H1 (cell line): ENCODE measurements around the gene MGLL. TPM values are rescaled to one million over a fixed set of nuclear protein-coding genes. Genes with fewer than 3 reads are reported as not detected.

Source experiments
- CTCF ChIA-PET: fragments of 300-600 bp; sonication (Branson Sonifier 250); formaldehyde crosslinking; loops from one replicate; lab custom pipeline; 2021; ENCODE audit not compliant: partially characterized antibody; lab: Charles Lee
- POLR2A ChIA-PET: fragments of 300-600 bp; sonication (Branson Sonifier 250); formaldehyde crosslinking; loops from one replicate; lab custom pipeline; 2021; ENCODE audit warnings: inconsistent platforms; ENCODE audit not compliant: partially characterized antibody; lab: Charles Lee
- DNase-seq, 2 experiments: peaks; one replicate each; pipeline versions ENCODE4 v3.0.0 to v3.0.0-alpha.2; 2010 to 2022; ENCODE audit warnings: low spot score in 2 of 2, low read depth in 1 of 2, mixed read lengths in 1 of 2
- FAIRE-seq: peaks from 2 replicates; lab custom pipeline; 2011; peaks lifted over from hg19 to GRCh38; lab: Jason Lieb, UNC
- H2AFZ ChIP-seq: 2 replicates; pipeline ENCODE4 v1.8.1; 2012; ENCODE audit warnings: low read length, inconsistent platforms
- H2AK5ac ChIP-seq: 2 replicates; pipeline ENCODE4 v1.6.1; 2013; ENCODE audit warnings: low read depth, low read length
- H2BK120ac ChIP-seq: replicated peaks from 2 replicates; pipeline ENCODE3; 2013; ENCODE audit warnings: low read depth, low read length, inconsistent platforms
- H2BK12ac ChIP-seq: 2 replicates; pipeline ENCODE4 v1.6.1; 2013; ENCODE audit warnings: low read depth, low read length
- H2BK15ac ChIP-seq: 2 replicates; pipeline ENCODE4 v1.6.1; 2013; ENCODE audit warnings: low read length
- H2BK20ac ChIP-seq: 2 replicates; pipeline ENCODE4 v1.6.1; 2013; ENCODE audit warnings: low read length
- H2BK5ac ChIP-seq: 2 replicates; pipeline ENCODE4 v1.6.1; 2013; ENCODE audit warnings: low read depth, low read length
- H3K14ac ChIP-seq: 2 replicates; pipeline ENCODE4 v1.6.1; 2013; ENCODE audit warnings: inconsistent platforms; ENCODE audit not compliant: insufficient read length
- H3K18ac ChIP-seq: 2 replicates; pipeline ENCODE4 v1.6.1; 2013; ENCODE audit warnings: low read length; ENCODE audit errors: extremely low read depth
- H3K23ac ChIP-seq: 2 replicates; pipeline ENCODE4 v1.6.1; 2013; ENCODE audit warnings: inconsistent platforms; ENCODE audit not compliant: insufficient read length
- H3K23me2 ChIP-seq: 2 replicates; pipeline ENCODE4 v1.6.1; 2013; ENCODE audit warnings: low read depth, low read length
- H3K27ac ChIP-seq: 2 replicates; pipeline ENCODE4 v1.6.1; 2011; ENCODE audit warnings: low read depth, low read length, inconsistent platforms
- H3K27me3 ChIP-seq, 4 experiments: replicated peaks in 1 of 4; 1 replicate in 1 of 4; 2 replicates in 3 of 4; pipeline versions ENCODE4 v1.6.1 to v1.8.1; 2011 to 2013; ENCODE audit warnings: low read length in 3 of 4, mild to moderate bottlenecking in 3 of 4, inconsistent platforms in 2 of 4, mixed read lengths in 2 of 4, moderate library complexity in 1 of 4; ENCODE audit not compliant: control insufficient read depth in 3 of 4, insufficient read depth in 3 of 4; ENCODE audit errors: extremely low read depth in 1 of 4
- H3K36me3 ChIP-seq, 4 experiments: 2 replicates each; pipeline versions ENCODE4 v1.6.1 to v1.8.1; 2011 to 2013; ENCODE audit warnings: mild to moderate bottlenecking in 4 of 4, low read length in 3 of 4, moderate library complexity in 2 of 4, control low read depth in 1 of 4, inconsistent platforms in 1 of 4; ENCODE audit not compliant: insufficient read depth in 4 of 4, control insufficient read depth in 2 of 4
- H3K4ac ChIP-seq: replicated peaks from 2 replicates; pipeline ENCODE3; 2013; ENCODE audit warnings: low read length, low read depth, mixed read lengths, inconsistent platforms; ENCODE audit not compliant: insufficient read length
- H3K4me1 ChIP-seq, 4 experiments: replicated peaks in 1 of 4; 1 replicate in 1 of 4; 2 replicates in 3 of 4; pipeline versions ENCODE4 v1.6.1 to v1.8.1; 2011 to 2013; ENCODE audit warnings: low read length in 3 of 4, inconsistent platforms in 2 of 4, mixed read lengths in 1 of 4; ENCODE audit not compliant: insufficient read depth in 4 of 4, control insufficient read depth in 3 of 4
- H3K4me2 ChIP-seq, 2 experiments: 2 replicates each; pipeline versions ENCODE4 v1.6.1 to v1.8.1; 2011 to 2013; ENCODE audit warnings: low read depth in 2 of 2, low read length in 2 of 2, control low read depth in 1 of 2, inconsistent platforms in 1 of 2, mild to moderate bottlenecking in 1 of 2; ENCODE audit not compliant: insufficient read depth in 1 of 2
- H3K4me3 ChIP-seq, 4 experiments: fragments of 200-600, 300-600 bp in 1 of 4; sonication (generic), shearing (Covaris generic), sonication (Bioruptor Twin) in 1 of 4; 2 replicates each; pipeline versions ENCODE4 v1.5.1 to v1.8.1; 2011 to 2016; ENCODE audit warnings: low read length in 4 of 4, low read depth in 3 of 4, control low read depth in 2 of 4, inconsistent platforms in 2 of 4, mild to moderate bottlenecking in 2 of 4, mixed read lengths in 1 of 4, moderate library complexity in 1 of 4; ENCODE audit not compliant: insufficient read depth in 2 of 4; ENCODE audit errors: extremely low read depth in 1 of 4
- H3K56ac ChIP-seq: replicated peaks from 2 replicates; pipeline ENCODE3; 2013; ENCODE audit warnings: low read depth, mild to moderate bottlenecking, mixed read lengths, low read length, inconsistent platforms; ENCODE audit not compliant: insufficient read length
- H3K79me1 ChIP-seq: 2 replicates; pipeline ENCODE4 v1.6.1; 2013; ENCODE audit warnings: low read depth, low read length, control low read depth
- H3K79me2 ChIP-seq, 2 experiments: 2 replicates each; pipeline versions ENCODE4 v1.6.1 to v1.8.1; 2012 to 2013; ENCODE audit warnings: low read length in 2 of 2, mild to moderate bottlenecking in 2 of 2, inconsistent platforms in 1 of 2; ENCODE audit not compliant: insufficient read depth in 2 of 2, control insufficient read depth in 1 of 2
- H3K9ac ChIP-seq, 4 experiments: replicated peaks in 1 of 4; 1 replicate in 1 of 4; 2 replicates in 3 of 4; pipeline versions ENCODE4 v1.6.1 to v1.8.1; 2011 to 2013; ENCODE audit warnings: low read depth in 3 of 4, low read length in 3 of 4, control low read depth in 2 of 4, mild to moderate bottlenecking in 2 of 4, moderate library complexity in 2 of 4, inconsistent platforms in 1 of 4; ENCODE audit errors: extremely low read depth in 1 of 4
- H3K9me3 ChIP-seq, 2 experiments: 2 replicates each; pipeline versions ENCODE4 v1.6.1 to v1.8.1; 2012 to 2013; ENCODE audit warnings: mild to moderate bottlenecking in 2 of 2, moderate library complexity in 2 of 2, control low read depth in 1 of 2, inconsistent platforms in 1 of 2, low read depth in 1 of 2, low read length in 1 of 2, mixed read lengths in 1 of 2; ENCODE audit not compliant: insufficient read depth in 2 of 2
- H4K20me1 ChIP-seq, 2 experiments: replicated peaks in 1 of 2; 2 replicates each; pipeline versions ENCODE3 to v1.8.1; 2011 to 2013; ENCODE audit warnings: inconsistent platforms in 2 of 2, low read length in 2 of 2, mild to moderate bottlenecking in 1 of 2; ENCODE audit not compliant: insufficient read depth in 2 of 2, control insufficient read depth in 1 of 2
- H4K5ac ChIP-seq: 2 replicates; pipeline ENCODE4 v1.6.1; 2013; ENCODE audit warnings: low read length, low read depth, mixed read lengths, inconsistent platforms; ENCODE audit not compliant: insufficient read length
- H4K8ac ChIP-seq: 2 replicates; pipeline ENCODE4 v1.8.0; 2013; ENCODE audit warnings: mild to moderate bottlenecking, moderate library complexity, low read length, inconsistent platforms; ENCODE audit not compliant: insufficient read depth; ENCODE audit errors: extremely low read depth
- H4K91ac ChIP-seq: replicated peaks from 2 replicates; pipeline ENCODE3; 2013; ENCODE audit warnings: low read length, mixed read lengths, inconsistent platforms; ENCODE audit not compliant: insufficient read length
- ATF3 ChIP-seq: IDR thresholded peaks from 2 replicates; pipeline ENCODE4 v1.6.1; 2011; ENCODE audit warnings: low read depth, mild to moderate bottlenecking, low read length; ENCODE audit not compliant: insufficient read depth
- CBX8 ChIP-seq: fragments of 300-800, 300-1000 bp; sonication (generic); IDR thresholded peaks from 2 replicates; pipeline ENCODE4 v1.7.1; 2016; ENCODE audit warnings: low read depth, low read length, borderline replicate concordance
- CREB1 ChIP-seq: IDR thresholded peaks from 2 replicates; pipeline ENCODE4 v1.6.1; 2012; ENCODE audit warnings: inconsistent platforms
- E2F6 ChIP-seq: IDR thresholded peaks from 2 replicates; pipeline ENCODE4 v1.6.1; 2012; ENCODE audit warnings: inconsistent platforms
- MAX ChIP-seq: IDR thresholded peaks from 2 replicates; pipeline ENCODE4 v1.6.1; 2012; ENCODE audit warnings: inconsistent platforms
- POU5F1 ChIP-seq: IDR thresholded peaks from 2 replicates; pipeline ENCODE4 v1.6.1; 2011; ENCODE audit warnings: low read depth, mild to moderate bottlenecking, low read length, moderate library complexity
- RXRA ChIP-seq: IDR thresholded peaks from 2 replicates; pipeline ENCODE4 v1.6.1; 2011; ENCODE audit warnings: low read depth, mild to moderate bottlenecking, low read length, moderate library complexity; ENCODE audit not compliant: insufficient read depth
- TAF1 ChIP-seq: IDR thresholded peaks from 2 replicates; pipeline ENCODE4 v1.6.1; 2011; ENCODE audit warnings: mild to moderate bottlenecking, low read depth, low read length
- TBP ChIP-seq: IDR thresholded peaks from 2 replicates; pipeline ENCODE4 v1.6.1; 2011; ENCODE audit warnings: low read depth, low read length, improper control_type of control experiment
- TEAD4 ChIP-seq: IDR thresholded peaks from 2 replicates; pipeline ENCODE4 v1.6.1; 2012; ENCODE audit warnings: low read depth, low read length, inconsistent platforms, mixed read lengths
- ZNF274 ChIP-seq: IDR thresholded peaks from 2 replicates; pipeline ENCODE4 v1.7.0; 2012; ENCODE audit warnings: low read length, borderline replicate concordance; ENCODE audit errors: extremely low read depth
- WGBS, 2 experiments: shearing (Covaris generic) in 1 of 2; methylation state at CpG; one replicate each; pipeline versions ENCODE4 v1.1.6 to v1.1.7; 2013 to 2015; ENCODE audit warnings: low lambda C conversion rate in 2 of 2, mixed read lengths in 2 of 2, inconsistent platforms in 1 of 2, low coverage in 1 of 2, missing lambda C conversion rate in 1 of 2; ENCODE audit not compliant: insufficient replicate concordance in 2 of 2, insufficient coverage in 1 of 2, insufficient read length in 1 of 2; ENCODE audit errors: extremely low coverage in 1 of 2, missing lambda C conversion rate in 1 of 2; 5-methylcytosine and 5-hydroxymethylcytosine counted together
- polyA plus RNA-seq, 7 experiments: library from polyadenylated mRNA; depleted of rRNA in 3 of 7; stranded (reverse) in 5 of 7; unstranded in 2 of 7; fragments of >200 nt in 5 of 7; fragments of 200-250 nt in 2 of 7; gene quantifications; 1 replicate in 5 of 7; 2 replicates in 1 of 7; 4 replicates in 1 of 7; pipeline versions ENCODE4 v1.2.1 to v1.2.3, GENCODE V29; 2011 to 2013; ENCODE audit warnings: missing spikeins in 2 of 7, mixed read lengths in 2 of 7
- total RNA-seq: library from RNA; stranded (reverse); fragmentation: NEBNext Ultra II Directional; extraction: Animal tissue kit (Norgen Biotek cat#: 25700); gene quantifications from 2 replicates; pipeline ENCODE4 v1.2.1, GENCODE V29; 2021

The MGLL gene
- total and polyA plus RNA-seq, 2 of the 8 experiments (the other 6 are each of a cell fraction or from before 2014, with no cell fraction given): 0.05 to 0.34 TPM

GRCh38 chr3:127699416-127700300 is 122.7 kb downstream of the MGLL start:
- POLR2A ChIA-PET: no interaction called here
- 88% methylated on average over 9 of the region's 9 CpGs; no CpG with 5 or more reads in 1 of the 2 experiments for WGBS, 2 experiments
- no peak for FAIRE-seq
- TF ChIP-seq CBX8 (no peak), E2F6 (no peak), RXRA (no peak), ATF3 (no peak), TEAD4 (no peak), TBP (no peak), POU5F1 (no peak), MAX (no peak), CREB1 (no peak), TAF1 (no peak), ZNF274 (no peak)

More at GRCh38 chr3:127699416-127700300, 122.7 kb downstream of the MGLL start:
- Histone ChIP-seq H3K79me2 (no peaks in the 10 kb centered on the region), H2BK12ac (0 out of 2 replicates have a peak overlapping the region, but pooled peaks have one; percentile 17), H3K56ac (no peak overlapping the region), H4K8ac (no peak overlapping the region), H4K20me1 (no peaks in the 10 kb centered on the region), H3K36me3 (no peaks in the 10 kb centered on the region), H2BK120ac (no peak overlapping the region), H3K4me3 (no peak overlapping the region), H3K27ac (no peak overlapping the region), H3K4me2 (no peak overlapping the region), H2BK5ac (no peak overlapping the region), H2AK5ac (0 out of 2 replicates have a peak overlapping the region, but pooled peaks have one; percentile 39), H3K14ac (no peak overlapping the region), H2BK20ac (no peak overlapping the region), H3K23ac (no peak overlapping the region), H3K9me3 (no peaks in the 10 kb centered on the region), H3K27me3 (no peaks in the 10 kb centered on the region), H4K5ac (no peak overlapping the region), H3K18ac (no peak overlapping the region), H3K9ac (no peak overlapping the region; a peak in 1 of 7 replicates), H2BK15ac (no peak overlapping the region), H3K79me1 (no peaks in the 10 kb centered on the region; the same call in 1 of the 2 replicates), H2AFZ (no peak overlapping the region), H3K4me1 (peaks cover 0 to 3% (median under 1%) of the 10 kb centered on the region in 4 experiments; a peak in 2 of 7 replicates), H3K4ac (no peak overlapping the region), H3K23me2 (no peaks in the 10 kb centered on the region), H4K91ac (no peak overlapping the region)
- no peak for DNase-seq
- CTCF ChIA-PET: interaction anchor here (0.6 to 12.8 kb wide), 16 partner anchors 8 to 599 kb away, joined by 3 to 105 read pairs (median 4); no protein-coding TSS in a partner anchor
